GM19035 (cell line): ENCODE results near the gene NEURL1.
"Not testable (repeated sequence)": the region's sequence is repeated elsewhere in the genome, so short reads cannot be mapped to it uniquely, and the experiment has no call there.

Source experiments
- ATAC-seq: cut with Tn5 transposase; IDR thresholded peaks from one replicate; pipeline ENCODE4 v1.9.1; 2021; ENCODE audit not compliant: unreplicated experiment

Gene NEURL1

GRCh38 chr10:103512591-103513379 lies 19.3 kb downstream of the NEURL1 start:
- ATAC-seq: no peak

- ATAC-seq: no peak
Observed at GRCh38 chr10:103513380-103514060, 20.0 kb downstream of the NEURL1 start.

- no peak for ATAC-seq
Observed at GRCh38 chr10:103514244-103514643, 20.7 kb downstream of the NEURL1 start.

- no peak for ATAC-seq
Observed at GRCh38 chr10:103517234-103518085, 24.0 kb downstream of the NEURL1 start.

- no peak for ATAC-seq
Observed at GRCh38 chr10:103519798-103520197, 26.3 kb downstream of the NEURL1 start.

GRCh38 chr10:103522006-103522405 lies 28.5 kb downstream of the NEURL1 start:
- ATAC-seq: not testable (repeated sequence)

- no peak for ATAC-seq
Observed at GRCh38 chr10:103523683-103524082, 30.2 kb downstream of the NEURL1 start.

GRCh38 chr10:103525901-103526300 lies 32.4 kb downstream of the NEURL1 start:
- ATAC-seq: no peak

- not testable (repeated sequence) for ATAC-seq
Observed at GRCh38 chr10:103527476-103527875, 34.0 kb downstream of the NEURL1 start.

- no peak for ATAC-seq
Observed at GRCh38 chr10:103528549-103528948, 35.0 kb downstream of the NEURL1 start.

- no peak for ATAC-seq
Observed at GRCh38 chr10:103529539-103529938, 36.0 kb downstream of the NEURL1 start.

GRCh38 chr10:103533827-103534226 lies 40.3 kb downstream of the NEURL1 start:
- ATAC-seq: no peak

- no peak for ATAC-seq
Observed at GRCh38 chr10:103534621-103535498, 41.4 kb downstream of the NEURL1 start.

GRCh38 chr10:103535595-103535994 lies 42.1 kb downstream of the NEURL1 start:
- ATAC-seq: no peak

GRCh38 chr10:103539751-103540150 lies 46.2 kb downstream of the NEURL1 start:
- ATAC-seq: no peak

GRCh38 chr10:103540722-103541121 lies 47.2 kb downstream of the NEURL1 start:
- no peak for ATAC-seq

GRCh38 chr10:103541616-103542015 lies 48.1 kb downstream of the NEURL1 start:
- ATAC-seq: no peak

GRCh38 chr10:103542764-103543616 lies 49.5 kb downstream of the NEURL1 start:
- no peak for ATAC-seq
